H9 (cell line): ENCODE data around the gene LINS1. TPM values are rescaled to one million over a fixed set of nuclear protein-coding genes. Genes with fewer than 3 reads are reported as not detected.

Source experiments
- DNase-seq: peaks from one replicate; pipeline ENCODE4 v3.0.0-alpha.2; 2017
- H2AFZ ChIP-seq: one replicate; pipeline ENCODE4 v1.6.1; 2013; ENCODE audit warnings: mild to moderate bottlenecking, low read length, control low read depth, moderate library complexity
- H2AK5ac ChIP-seq: 2 replicates; pipeline ENCODE4 v1.6.1; 2013; ENCODE audit warnings: low read length, control low read depth, mixed read lengths; ENCODE audit not compliant: insufficient read length
- H2BK120ac ChIP-seq: one replicate; pipeline ENCODE4 v1.6.1; 2013; ENCODE audit warnings: low read depth, mild to moderate bottlenecking, low read length, control low read depth, inconsistent platforms; ENCODE audit not compliant: poor library complexity, severe bottlenecking
- H2BK12ac ChIP-seq: 2 replicates; pipeline ENCODE4 v1.6.1; 2013; ENCODE audit warnings: low read length, control low read depth, mixed read lengths, low read depth; ENCODE audit not compliant: insufficient read length
- H2BK15ac ChIP-seq: 2 replicates; pipeline ENCODE4 v1.6.1; 2013; ENCODE audit warnings: low read depth, low read length, control low read depth
- H2BK20ac ChIP-seq: one replicate; pipeline ENCODE4 v1.6.1; 2013; ENCODE audit warnings: low read depth, mild to moderate bottlenecking, low read length, control low read depth, inconsistent platforms; ENCODE audit not compliant: poor library complexity, severe bottlenecking
- H2BK5ac ChIP-seq: 2 replicates; pipeline ENCODE4 v1.6.1; 2013; ENCODE audit warnings: low read length, control low read depth, mixed read lengths; ENCODE audit not compliant: insufficient read length
- H3K14ac ChIP-seq: 2 replicates; pipeline ENCODE4 v1.6.1; 2013; ENCODE audit warnings: low read length, control low read depth; ENCODE audit not compliant: insufficient read depth
- H3K18ac ChIP-seq: 2 replicates; pipeline ENCODE4 v1.6.1; 2013; ENCODE audit warnings: low read depth, mild to moderate bottlenecking, mixed read lengths, low read length, control low read depth; ENCODE audit not compliant: insufficient read length
- H3K23ac ChIP-seq: 2 replicates; pipeline ENCODE4 v1.6.1; 2013; ENCODE audit warnings: low read length, control low read depth, mixed read lengths, low read depth; ENCODE audit not compliant: insufficient read length
- H3K23me2 ChIP-seq: 2 replicates; pipeline ENCODE4 v1.6.1; 2013; ENCODE audit warnings: low read depth, mild to moderate bottlenecking, mixed read lengths, low read length, control low read depth; ENCODE audit not compliant: insufficient read length, poor library complexity, severe bottlenecking
- H3K27ac ChIP-seq: 2 replicates; pipeline ENCODE4 v1.5.1; 2013; ENCODE audit warnings: low read length, control low read depth, mixed read lengths, low read depth; ENCODE audit not compliant: insufficient read length
- H3K27me3 ChIP-seq: 2 replicates; pipeline ENCODE4 v1.6.1; 2013; ENCODE audit warnings: low read length, control low read depth, inconsistent platforms; ENCODE audit not compliant: insufficient read depth
- H3K4ac ChIP-seq: 2 replicates; pipeline ENCODE4 v1.6.1; 2013; ENCODE audit warnings: low read depth, mild to moderate bottlenecking, control low read depth, inconsistent platforms, low read length, moderate library complexity
- H3K4me1 ChIP-seq: 2 replicates; pipeline ENCODE4 v1.6.1; 2013; ENCODE audit warnings: low read length, control low read depth, inconsistent platforms; ENCODE audit not compliant: insufficient read depth
- H3K4me2 ChIP-seq: 2 replicates; pipeline ENCODE4 v1.6.1; 2013; ENCODE audit warnings: low read length, control low read depth, mixed read lengths; ENCODE audit not compliant: insufficient read length, insufficient read depth
- H3K56ac ChIP-seq: 2 replicates; pipeline ENCODE4 v1.6.1; 2013; ENCODE audit warnings: low read depth, mild to moderate bottlenecking, mixed read lengths, low read length, control low read depth; ENCODE audit not compliant: insufficient read length
- H3K79me1 ChIP-seq: 2 replicates; pipeline ENCODE4 v1.6.1; 2013; ENCODE audit warnings: low read depth, mild to moderate bottlenecking, moderate library complexity, low read length, control low read depth, inconsistent platforms; ENCODE audit not compliant: insufficient read depth, poor library complexity, severe bottlenecking
- H3K79me2 ChIP-seq: 2 replicates; pipeline ENCODE4 v1.6.1; 2013; ENCODE audit warnings: low read length, control low read depth, inconsistent platforms; ENCODE audit not compliant: insufficient read depth
- H3K9ac ChIP-seq: 2 replicates; pipeline ENCODE4 v1.6.1; 2013; ENCODE audit warnings: low read length, control low read depth, mixed read lengths; ENCODE audit not compliant: insufficient read length; ENCODE audit errors: extremely low read depth
- H3K9me3 ChIP-seq: one replicate; pipeline ENCODE4 v1.6.1; 2013; ENCODE audit warnings: low read depth, low read length, inconsistent platforms; ENCODE audit not compliant: control insufficient read depth
- H3T11ph ChIP-seq: one replicate; pipeline ENCODE4 v1.6.1; 2013; ENCODE audit warnings: mild to moderate bottlenecking, low read length, control low read depth, inconsistent platforms
- H4K20me1 ChIP-seq: one replicate; pipeline ENCODE4 v1.6.1; 2013; ENCODE audit not compliant: control insufficient read depth, insufficient read length, insufficient read depth
- H4K5ac ChIP-seq: 2 replicates; pipeline ENCODE4 v1.6.1; 2013; ENCODE audit warnings: low read depth, mild to moderate bottlenecking, mixed read lengths, low read length, control low read depth; ENCODE audit not compliant: insufficient read length
- H4K8ac ChIP-seq: replicated peaks from 2 replicates; pipeline ENCODE4 v1.6.1; 2013; ENCODE audit warnings: low read length, control low read depth, mixed read lengths, low read depth; ENCODE audit not compliant: insufficient read length
- H4K91ac ChIP-seq: 2 replicates; pipeline ENCODE4 v1.6.1; 2013; ENCODE audit warnings: low read depth, mild to moderate bottlenecking, moderate library complexity, mixed read lengths, low read length, control low read depth; ENCODE audit not compliant: insufficient read length
- H3K27ac Mint-ChIP-seq, 3 experiments: 2 replicates in 2 of 3; 3 replicates in 1 of 3; pipeline ENCODE4 v1.8.0; 2020 to 2021; ENCODE audit warnings: mixed read lengths in 3 of 3, mild to moderate bottlenecking in 1 of 3, moderate library complexity in 1 of 3
- H3K27me3 Mint-ChIP-seq: 2 replicates; pipeline ENCODE4 v1.8.0; 2021; ENCODE audit warnings: low read depth, mild to moderate bottlenecking, moderate library complexity, mixed read lengths
- H3K36me3 Mint-ChIP-seq, 3 experiments: 2 replicates in 2 of 3; 3 replicates in 1 of 3; pipeline ENCODE4 v1.8.0; 2020 to 2021; ENCODE audit warnings: low read depth in 3 of 3, mixed read lengths in 3 of 3; ENCODE audit not compliant: insufficient read depth in 1 of 3
- H3K4me1 Mint-ChIP-seq, 2 experiments: 2 replicates each; pipeline ENCODE4 v1.8.0; 2020; ENCODE audit warnings: mixed read lengths in 2 of 2
- H3K4me3 Mint-ChIP-seq, 2 experiments: 2 replicates in 1 of 2; 3 replicates in 1 of 2; pipeline ENCODE4 v1.8.0; 2020 to 2021; ENCODE audit warnings: mild to moderate bottlenecking in 2 of 2, mixed read lengths in 2 of 2, moderate library complexity in 1 of 2
- H3K9me3 Mint-ChIP-seq, 2 experiments: 2 replicates in 1 of 2; 3 replicates in 1 of 2; pipeline ENCODE4 v1.8.0; 2020; ENCODE audit warnings: mild to moderate bottlenecking in 2 of 2, mixed read lengths in 2 of 2, moderate library complexity in 1 of 2
- total RNA-seq: library from RNA; stranded (reverse); gene quantifications from 2 replicates; pipeline ENCODE4 v1.2.1, GENCODE V29; 2021
- TF ChIP-seq, protein P1 (sequence below): fragments of 200-600 bp; sonication (generic); conservative IDR thresholded peaks from 3 replicates; pipeline ENCODE4 v1.8.0; 2021; ENCODE audit warnings: antibody characterized with exemption, mild to moderate bottlenecking

LINS1 gene
- total RNA-seq, 1 experiment from 2014 or later, result 8.8 TPM

GRCh38 chr15:100536733-100537132 lies 65.3 kb downstream of the LINS1 start:
- no peak overlapping the region for H3K14ac ChIP-seq
- H2BK120ac ChIP-seq, result no peak overlapping the region
- no peaks in the 10 kb centered on the region for H3K79me1 ChIP-seq
- no peak overlapping the region for H4K8ac ChIP-seq
- no peak overlapping the region for H3K4me2 ChIP-seq
- H3K9me3 ChIP-seq, result no peaks in the 10 kb centered on the region
- H3K56ac ChIP-seq, result no peak overlapping the region
- TF ChIP-seq, protein P1, sequence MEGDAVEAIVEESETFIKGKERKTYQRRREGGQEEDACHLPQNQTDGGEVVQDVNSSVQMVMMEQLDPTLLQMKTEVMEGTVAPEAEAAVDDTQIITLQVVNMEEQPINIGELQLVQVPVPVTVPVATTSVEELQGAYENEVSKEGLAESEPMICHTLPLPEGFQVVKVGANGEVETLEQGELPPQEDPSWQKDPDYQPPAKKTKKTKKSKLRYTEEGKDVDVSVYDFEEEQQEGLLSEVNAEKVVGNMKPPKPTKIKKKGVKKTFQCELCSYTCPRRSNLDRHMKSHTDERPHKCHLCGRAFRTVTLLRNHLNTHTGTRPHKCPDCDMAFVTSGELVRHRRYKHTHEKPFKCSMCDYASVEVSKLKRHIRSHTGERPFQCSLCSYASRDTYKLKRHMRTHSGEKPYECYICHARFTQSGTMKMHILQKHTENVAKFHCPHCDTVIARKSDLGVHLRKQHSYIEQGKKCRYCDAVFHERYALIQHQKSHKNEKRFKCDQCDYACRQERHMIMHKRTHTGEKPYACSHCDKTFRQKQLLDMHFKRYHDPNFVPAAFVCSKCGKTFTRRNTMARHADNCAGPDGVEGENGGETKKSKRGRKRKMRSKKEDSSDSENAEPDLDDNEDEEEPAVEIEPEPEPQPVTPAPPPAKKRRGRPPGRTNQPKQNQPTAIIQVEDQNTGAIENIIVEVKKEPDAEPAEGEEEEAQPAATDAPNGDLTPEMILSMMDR, result no peak
- no peak for DNase-seq
- H3K4ac ChIP-seq, result no peak overlapping the region
- H3K79me2 ChIP-seq, result no peaks in the 10 kb centered on the region
- no peak overlapping the region for H4K91ac ChIP-seq
- no peak overlapping the region for H3K9ac ChIP-seq
- no peaks in the 10 kb centered on the region for H3K27me3 ChIP-seq
- Mint-ChIP-seq H3K9me3 (peaks cover 18 to 20% of the 10 kb centered on the region in 2 experiments), H3K36me3 (peaks cover 0 to 8% (median 6%) of the 10 kb centered on the region in 3 experiments; a peak in 5 of 7 replicates), H3K27me3 (peaks cover 4% of the 10 kb centered on the region), H3K4me3 (no peak overlapping the region), H3K27ac (no peak overlapping the region), H3K4me1 (no peaks in the 10 kb centered on the region)
- no peak overlapping the region for H4K5ac ChIP-seq
- H2BK12ac ChIP-seq, result no peak overlapping the region
- H2BK15ac ChIP-seq, result no peak overlapping the region
- no peak overlapping the region for H3T11ph ChIP-seq
- H2AFZ ChIP-seq, result no peak overlapping the region
- H3K18ac ChIP-seq, result no peak overlapping the region
- H3K27ac ChIP-seq, result no peak overlapping the region
- no peaks in the 10 kb centered on the region for H3K23me2 ChIP-seq
- no peak overlapping the region for H2AK5ac ChIP-seq
- no peak overlapping the region for H2BK20ac ChIP-seq
- no peak overlapping the region for H3K23ac ChIP-seq
- H4K20me1 ChIP-seq, result no peaks in the 10 kb centered on the region
- no peaks in the 10 kb centered on the region for H3K4me1 ChIP-seq
- H2BK5ac ChIP-seq, result no peak overlapping the region
